HepG2 (cell line): ENCODE data around the gene PRSS22.

Experiments
- HOXA7 ChIP-seq: sonication (generic); formaldehyde crosslinking; IDR thresholded peaks from 2 replicates; pipeline ENCODE4 v1.8.1; 2022; ENCODE audit warnings: mild to moderate bottlenecking, missing genetic modification reagents, moderate library complexity
- MAZ ChIP-seq, 2 experiments: sonication (generic) in 1 of 2; formaldehyde crosslinking in 1 of 2; IDR thresholded peaks; 2 replicates each; pipeline versions ENCODE4 v1.5.0 to v1.6.1; 2012 to 2020; ENCODE audit warnings: low read depth in 2 of 2, mild to moderate bottlenecking in 2 of 2, borderline replicate concordance in 1 of 2, improper control_type of control experiment in 1 of 2, low read length in 1 of 2, missing genetic modification reagents in 1 of 2, moderate library complexity in 1 of 2
- POLR2A ChIP-seq, 2 experiments: IDR thresholded peaks; 2 replicates each; pipeline ENCODE4 v1.6.1; 2011; ENCODE audit warnings: low read depth in 2 of 2, low read length in 2 of 2, mild to moderate bottlenecking in 1 of 2, moderate library complexity in 1 of 2; ENCODE audit not compliant: insufficient read depth in 1 of 2
- SIN3A ChIP-seq: IDR thresholded peaks from 2 replicates; pipeline ENCODE4 v1.6.1; 2011; ENCODE audit warnings: low read depth, mild to moderate bottlenecking, control low read depth, low read length, borderline replicate concordance
- TCF7L2 ChIP-seq: IDR thresholded peaks from 2 replicates; pipeline ENCODE4 v1.6.1; 2011; ENCODE audit warnings: mild to moderate bottlenecking, low read depth, low read length, moderate library complexity
- TF ChIP-seq, protein P1 (sequence below): sonication (generic); formaldehyde crosslinking; IDR thresholded peaks from 2 replicates; pipeline ENCODE4 v1.4.0; 2020; ENCODE audit warnings: missing genetic modification reagents
- TF ChIP-seq, protein P2 (sequence below): sonication (generic); formaldehyde crosslinking; IDR thresholded peaks from 2 replicates; pipeline ENCODE4 v1.5.0; 2020; ENCODE audit warnings: missing genetic modification reagents
- TF ChIP-seq, protein P3 (sequence below): sonication (generic); formaldehyde crosslinking; IDR thresholded peaks from 2 replicates; pipeline ENCODE4 v1.5.0; 2020; ENCODE audit warnings: mild to moderate bottlenecking, missing genetic modification reagents, moderate library complexity
- TF ChIP-seq, protein P4 (sequence below): sonication (generic); formaldehyde crosslinking; conservative IDR thresholded peaks from 2 replicates; pipeline ENCODE4 v1.8.0; 2022; ENCODE audit warnings: mild to moderate bottlenecking, moderate library complexity, missing genetic modification reagents

DNA sequence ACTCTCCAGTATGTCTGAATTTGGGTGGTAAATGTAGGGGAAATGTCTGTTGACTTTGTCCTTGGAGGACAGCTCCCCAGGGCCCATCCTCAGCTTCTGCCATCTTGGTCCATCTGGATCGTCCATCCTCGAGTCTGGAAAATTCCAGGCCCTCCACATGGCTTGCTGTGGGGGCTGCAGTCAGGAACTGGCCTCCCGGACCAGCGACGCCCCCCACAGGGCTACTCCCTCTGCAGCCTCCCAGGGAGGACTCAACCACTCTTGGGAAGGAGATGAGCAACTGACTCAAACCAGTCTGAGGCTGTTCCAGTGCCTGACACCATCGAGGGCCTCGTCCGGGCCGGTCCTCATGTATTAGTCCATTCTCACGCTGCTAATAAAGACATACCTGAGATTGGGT, 33.3 kb downstream of the PRSS22 start:
- TF ChIP-seq, protein P1, sequence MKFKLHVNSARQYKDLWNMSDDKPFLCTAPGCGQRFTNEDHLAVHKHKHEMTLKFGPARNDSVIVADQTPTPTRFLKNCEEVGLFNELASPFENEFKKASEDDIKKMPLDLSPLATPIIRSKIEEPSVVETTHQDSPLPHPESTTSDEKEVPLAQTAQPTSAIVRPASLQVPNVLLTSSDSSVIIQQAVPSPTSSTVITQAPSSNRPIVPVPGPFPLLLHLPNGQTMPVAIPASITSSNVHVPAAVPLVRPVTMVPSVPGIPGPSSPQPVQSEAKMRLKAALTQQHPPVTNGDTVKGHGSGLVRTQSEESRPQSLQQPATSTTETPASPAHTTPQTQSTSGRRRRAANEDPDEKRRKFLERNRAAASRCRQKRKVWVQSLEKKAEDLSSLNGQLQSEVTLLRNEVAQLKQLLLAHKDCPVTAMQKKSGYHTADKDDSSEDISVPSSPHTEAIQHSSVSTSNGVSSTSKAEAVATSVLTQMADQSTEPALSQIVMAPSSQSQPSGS (CRISPR knock-in tag), result no peak
- TF ChIP-seq TCF7L2 (no peak), MAZ (IDR thresholded peaks at IDR 0.05; ENCODE audit: borderline replicate concordance, low read depth, low read length) (no peak), MAZ (CRISPR knock-in tag; IDR thresholded peaks at IDR 0.05; ENCODE audit: low read depth) (no peak), HOXA7 (no peak), POLR2A (IDR thresholded peaks at IDR 0.05; ENCODE audit: insufficient read depth in 1 of 2, low read depth in 2 of 2, low read length in 2 of 2) (no peak), SIN3A (no peak)
- TF ChIP-seq, protein P2, sequence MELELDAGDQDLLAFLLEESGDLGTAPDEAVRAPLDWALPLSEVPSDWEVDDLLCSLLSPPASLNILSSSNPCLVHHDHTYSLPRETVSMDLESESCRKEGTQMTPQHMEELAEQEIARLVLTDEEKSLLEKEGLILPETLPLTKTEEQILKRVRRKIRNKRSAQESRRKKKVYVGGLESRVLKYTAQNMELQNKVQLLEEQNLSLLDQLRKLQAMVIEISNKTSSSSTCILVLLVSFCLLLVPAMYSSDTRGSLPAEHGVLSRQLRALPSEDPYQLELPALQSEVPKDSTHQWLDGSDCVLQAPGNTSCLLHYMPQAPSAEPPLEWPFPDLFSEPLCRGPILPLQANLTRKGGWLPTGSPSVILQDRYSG (CRISPR knock-in tag), result no peak
- TF ChIP-seq, protein P3, sequence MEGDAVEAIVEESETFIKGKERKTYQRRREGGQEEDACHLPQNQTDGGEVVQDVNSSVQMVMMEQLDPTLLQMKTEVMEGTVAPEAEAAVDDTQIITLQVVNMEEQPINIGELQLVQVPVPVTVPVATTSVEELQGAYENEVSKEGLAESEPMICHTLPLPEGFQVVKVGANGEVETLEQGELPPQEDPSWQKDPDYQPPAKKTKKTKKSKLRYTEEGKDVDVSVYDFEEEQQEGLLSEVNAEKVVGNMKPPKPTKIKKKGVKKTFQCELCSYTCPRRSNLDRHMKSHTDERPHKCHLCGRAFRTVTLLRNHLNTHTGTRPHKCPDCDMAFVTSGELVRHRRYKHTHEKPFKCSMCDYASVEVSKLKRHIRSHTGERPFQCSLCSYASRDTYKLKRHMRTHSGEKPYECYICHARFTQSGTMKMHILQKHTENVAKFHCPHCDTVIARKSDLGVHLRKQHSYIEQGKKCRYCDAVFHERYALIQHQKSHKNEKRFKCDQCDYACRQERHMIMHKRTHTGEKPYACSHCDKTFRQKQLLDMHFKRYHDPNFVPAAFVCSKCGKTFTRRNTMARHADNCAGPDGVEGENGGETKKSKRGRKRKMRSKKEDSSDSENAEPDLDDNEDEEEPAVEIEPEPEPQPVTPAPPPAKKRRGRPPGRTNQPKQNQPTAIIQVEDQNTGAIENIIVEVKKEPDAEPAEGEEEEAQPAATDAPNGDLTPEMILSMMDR (CRISPR knock-in tag), result no peak
- TF ChIP-seq, protein P4, sequence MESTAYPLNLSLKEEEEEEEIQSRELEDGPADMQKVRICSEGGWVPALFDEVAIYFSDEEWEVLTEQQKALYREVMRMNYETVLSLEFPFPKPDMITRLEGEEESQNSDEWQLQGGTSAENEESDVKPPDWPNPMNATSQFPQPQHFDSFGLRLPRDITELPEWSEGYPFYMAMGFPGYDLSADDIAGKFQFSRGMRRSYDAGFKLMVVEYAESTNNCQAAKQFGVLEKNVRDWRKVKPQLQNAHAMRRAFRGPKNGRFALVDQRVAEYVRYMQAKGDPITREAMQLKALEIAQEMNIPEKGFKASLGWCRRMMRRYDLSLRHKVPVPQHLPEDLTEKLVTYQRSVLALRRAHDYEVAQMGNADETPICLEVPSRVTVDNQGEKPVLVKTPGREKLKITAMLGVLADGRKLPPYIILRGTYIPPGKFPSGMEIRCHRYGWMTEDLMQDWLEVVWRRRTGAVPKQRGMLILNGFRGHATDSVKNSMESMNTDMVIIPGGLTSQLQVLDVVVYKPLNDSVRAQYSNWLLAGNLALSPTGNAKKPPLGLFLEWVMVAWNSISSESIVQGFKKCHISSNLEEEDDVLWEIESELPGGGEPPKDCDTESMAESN (CRISPR knock-in tag), result no peak
